K562 (cell line): Measurements from ENCODE around the gene CFAP97D2. TPM values are rescaled to one million over a fixed set of nuclear protein-coding genes. Genes with fewer than 3 reads are reported as not detected.
A peak's percentile ranks its signal among the peaks of the same experiment; 100 is the strongest.

ENCODE experiments used
- BCL6 ChIP-seq: fragments of 250-450 bp; sonication (Bioruptor Pico); IDR thresholded peaks from 2 replicates; pipeline ENCODE4 v1.4.0; 2020
- BRD4 ChIP-seq: fragments of 200-600 bp; sonication (generic); IDR thresholded peaks from 2 replicates; pipeline ENCODE4 v1.6.1; 2017; ENCODE audit warnings: inconsistent platforms
- NRF1 ChIP-seq, 2 experiments: fragments of 450-650 bp; IDR thresholded peaks in 1 of 2; conservative IDR thresholded peaks in 1 of 2; 2 replicates each; pipeline ENCODE4 v1.6.1; 2014; ENCODE audit warnings: mild to moderate bottlenecking in 2 of 2
- PHF21A ChIP-seq: fragments of 450-650 bp; IDR thresholded peaks from 2 replicates; pipeline ENCODE4 v1.6.1; 2017; ENCODE audit warnings: low read depth, borderline replicate concordance
- POU5F1 ChIP-seq: fragments of 150-350 bp; IDR thresholded peaks from 2 replicates; pipeline ENCODE4 v1.6.1; 2014; ENCODE audit warnings: borderline replicate concordance, low read length, low read depth, mild to moderate bottlenecking; ENCODE audit not compliant: partially characterized antibody
- TEAD1 ChIP-seq, 2 experiments: fragments of 450-650 bp in 1 of 2; sonication (generic) in 1 of 2; formaldehyde crosslinking; IDR thresholded peaks; 2 replicates each; pipeline versions ENCODE4 v1.4.0 to v1.8.0; 2020 to 2022; ENCODE audit warnings: mild to moderate bottlenecking in 2 of 2, missing genetic modification reagents in 1 of 2
- ZBTB1 ChIP-seq: sonication (generic); formaldehyde crosslinking; IDR thresholded peaks from 2 replicates; pipeline ENCODE4 v1.8.1; 2023; ENCODE audit warnings: missing genetic modification reagents, low read depth, mild to moderate bottlenecking, borderline replicate concordance
- ZNF174 ChIP-seq: fragments of 250-450 bp; sonication (Bioruptor Pico); IDR thresholded peaks from 2 replicates; pipeline ENCODE4 v1.4.0; 2020; ENCODE audit warnings: mild to moderate bottlenecking
- ZNF408 ChIP-seq: fragments of 250-450 bp; sonication (Bioruptor Pico); IDR thresholded peaks from 2 replicates; pipeline ENCODE4 v1.4.0; 2020; ENCODE audit warnings: low read depth, mild to moderate bottlenecking, moderate library complexity
- ZNF551 ChIP-seq: fragments of 250-450 bp; sonication (Bioruptor Pico); IDR thresholded peaks from 2 replicates; pipeline ENCODE4 v1.5.0; 2021; ENCODE audit warnings: mild to moderate bottlenecking, moderate library complexity
- ZZZ3 ChIP-seq: fragments of 450-650 bp; IDR thresholded peaks from 2 replicates; pipeline ENCODE4 v1.6.1; 2016; ENCODE audit warnings: antibody characterized with exemption, mild to moderate bottlenecking, moderate library complexity
- polyA plus RNA-seq, 8 experiments: library from polyadenylated mRNA; depleted of rRNA in 4 of 8; stranded (reverse) in 5 of 8; unstranded in 3 of 8; fragments of >200 nt; fragmentation: Nextera tagmentation in 2 of 8; fragmentation: Illumina TruSeq in 1 of 8; extraction: Ambion mirVana in 2 of 8; extraction: Trizol in 1 of 8; gene quantifications; 2 replicates each; pipeline versions ENCODE4 v1.2.1 to v1.2.3, GENCODE V29; 2011 to 2014; ENCODE audit warnings: inconsistent platforms in 1 of 8, missing spikeins in 1 of 8
- total RNA-seq, 7 experiments: library from RNA; depleted of rRNA in 6 of 7; stranded (reverse); fragments of >200 nt in 6 of 7; fragmentation: Illumina TruSeq in 2 of 7; extraction: Trizol in 2 of 7; gene quantifications; 2 replicates each; pipeline versions ENCODE4 v1.2.1 to v1.2.3, GENCODE V29; 2011 to 2021; ENCODE audit warnings: low replicate concordance in 1 of 7
- TF ChIP-seq, protein P1 (sequence below): fragments of 450-650 bp; formaldehyde crosslinking; IDR thresholded peaks from 2 replicates; pipeline ENCODE4 v1.4.0; 2022; ENCODE audit warnings: missing genetic modification characterization
- TF ChIP-seq, protein P2 (sequence below): sonication (generic); IDR thresholded peaks from 2 replicates; pipeline ENCODE4 v1.6.1; 2016
- TF ChIP-seq, protein P3 (sequence below), 2 experiments: fragments of 450-650 bp in 1 of 2; IDR thresholded peaks; 2 replicates each; pipeline ENCODE4 v1.6.1; 2011 to 2017; ENCODE audit warnings: low read depth in 2 of 2, antibody characterized with exemption in 1 of 2, borderline replicate concordance in 1 of 2, low read length in 1 of 2, mild to moderate bottlenecking in 1 of 2, mixed read lengths in 1 of 2; ENCODE audit not compliant: control insufficient read depth in 1 of 2
- TF ChIP-seq, protein P4 (sequence below): fragments of 450-650 bp; IDR thresholded peaks from 2 replicates; pipeline ENCODE4 v1.6.1; 2016; ENCODE audit warnings: borderline replicate concordance

CFAP97D2 gene
- total and polyA plus RNA-seq, 9 of the 15 experiments (the other 6 are each of a cell fraction or from before 2014, with no cell fraction given), result not detected

DNA sequence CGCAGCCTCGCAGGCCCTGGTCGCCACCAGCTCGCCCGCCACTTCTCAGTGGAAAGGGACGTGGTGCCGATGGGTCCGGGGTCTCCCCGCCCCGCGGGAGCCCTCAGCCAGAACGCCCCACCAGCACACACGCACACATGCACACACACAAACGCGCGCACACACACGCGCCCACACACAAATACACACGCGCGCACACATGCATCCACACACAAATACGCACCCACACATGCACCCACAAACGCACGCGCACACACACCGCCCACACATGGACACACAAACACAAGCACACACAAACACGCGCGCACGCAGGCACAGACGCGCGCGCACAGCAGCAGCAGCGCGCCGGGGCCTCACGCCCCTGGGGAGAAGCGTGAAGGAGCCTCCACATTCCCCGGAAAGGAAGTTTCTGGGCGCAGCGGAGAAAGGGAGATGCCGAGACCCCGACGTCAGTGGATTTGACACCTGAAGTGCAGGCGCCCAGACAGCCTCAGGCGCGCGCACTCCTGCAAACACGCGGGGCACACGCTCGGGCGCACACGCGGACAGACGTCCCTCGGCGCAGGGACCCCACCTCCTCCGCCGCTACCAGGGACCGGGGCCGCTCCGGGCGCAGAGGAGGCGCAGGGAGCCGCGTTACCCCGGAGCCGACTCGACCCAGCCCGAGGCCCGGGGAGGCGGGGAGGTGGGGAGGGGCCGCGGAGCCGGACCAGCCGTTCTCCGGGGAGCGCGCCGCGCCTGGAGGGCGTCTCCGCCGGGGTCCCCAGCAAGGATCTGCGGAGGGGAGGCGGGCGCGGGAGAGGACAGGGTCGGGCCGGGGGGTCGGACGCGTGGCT is 47.3 kb upstream of the CFAP97D2 start (continued):
- no peak for TF ChIP-seq ZNF174 (CRISPR knock-in tag)
- TF ChIP-seq, protein P1, sequence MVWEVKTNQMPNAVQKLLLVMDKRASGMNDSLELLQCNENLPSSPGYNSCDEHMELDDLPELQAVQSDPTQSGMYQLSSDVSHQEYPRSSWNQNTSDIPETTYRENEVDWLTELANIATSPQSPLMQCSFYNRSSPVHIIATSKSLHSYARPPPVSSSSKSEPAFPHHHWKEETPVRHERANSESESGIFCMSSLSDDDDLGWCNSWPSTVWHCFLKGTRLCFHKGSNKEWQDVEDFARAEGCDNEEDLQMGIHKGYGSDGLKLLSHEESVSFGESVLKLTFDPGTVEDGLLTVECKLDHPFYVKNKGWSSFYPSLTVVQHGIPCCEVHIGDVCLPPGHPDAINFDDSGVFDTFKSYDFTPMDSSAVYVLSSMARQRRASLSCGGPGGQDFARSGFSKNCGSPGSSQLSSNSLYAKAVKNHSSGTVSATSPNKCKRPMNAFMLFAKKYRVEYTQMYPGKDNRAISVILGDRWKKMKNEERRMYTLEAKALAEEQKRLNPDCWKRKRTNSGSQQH (CRISPR knock-in tag), result peak; percentile 57; the same call in 1 of the 2 replicates
- 0 out of 4 replicates have a peak, but pooled peaks of 1 of the 2 experiments have one; percentile 11 for TF ChIP-seq TEAD1 (CRISPR knock-in tag; IDR thresholded peaks at IDR 0.05)
- TF ChIP-seq ZZZ3, result no peak
- TF ChIP-seq ZNF551 (CRISPR knock-in tag), result no peak
- no peak for TF ChIP-seq POU5F1
- TF ChIP-seq, protein P2, sequence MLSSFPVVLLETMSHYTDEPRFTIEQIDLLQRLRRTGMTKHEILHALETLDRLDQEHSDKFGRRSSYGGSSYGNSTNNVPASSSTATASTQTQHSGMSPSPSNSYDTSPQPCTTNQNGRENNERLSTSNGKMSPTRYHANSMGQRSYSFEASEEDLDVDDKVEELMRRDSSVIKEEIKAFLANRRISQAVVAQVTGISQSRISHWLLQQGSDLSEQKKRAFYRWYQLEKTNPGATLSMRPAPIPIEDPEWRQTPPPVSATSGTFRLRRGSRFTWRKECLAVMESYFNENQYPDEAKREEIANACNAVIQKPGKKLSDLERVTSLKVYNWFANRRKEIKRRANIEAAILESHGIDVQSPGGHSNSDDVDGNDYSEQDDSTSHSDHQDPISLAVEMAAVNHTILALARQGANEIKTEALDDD, result no peak
- no peak for TF ChIP-seq ZBTB1 (CRISPR knock-in tag)
- TF ChIP-seq, protein P3, sequence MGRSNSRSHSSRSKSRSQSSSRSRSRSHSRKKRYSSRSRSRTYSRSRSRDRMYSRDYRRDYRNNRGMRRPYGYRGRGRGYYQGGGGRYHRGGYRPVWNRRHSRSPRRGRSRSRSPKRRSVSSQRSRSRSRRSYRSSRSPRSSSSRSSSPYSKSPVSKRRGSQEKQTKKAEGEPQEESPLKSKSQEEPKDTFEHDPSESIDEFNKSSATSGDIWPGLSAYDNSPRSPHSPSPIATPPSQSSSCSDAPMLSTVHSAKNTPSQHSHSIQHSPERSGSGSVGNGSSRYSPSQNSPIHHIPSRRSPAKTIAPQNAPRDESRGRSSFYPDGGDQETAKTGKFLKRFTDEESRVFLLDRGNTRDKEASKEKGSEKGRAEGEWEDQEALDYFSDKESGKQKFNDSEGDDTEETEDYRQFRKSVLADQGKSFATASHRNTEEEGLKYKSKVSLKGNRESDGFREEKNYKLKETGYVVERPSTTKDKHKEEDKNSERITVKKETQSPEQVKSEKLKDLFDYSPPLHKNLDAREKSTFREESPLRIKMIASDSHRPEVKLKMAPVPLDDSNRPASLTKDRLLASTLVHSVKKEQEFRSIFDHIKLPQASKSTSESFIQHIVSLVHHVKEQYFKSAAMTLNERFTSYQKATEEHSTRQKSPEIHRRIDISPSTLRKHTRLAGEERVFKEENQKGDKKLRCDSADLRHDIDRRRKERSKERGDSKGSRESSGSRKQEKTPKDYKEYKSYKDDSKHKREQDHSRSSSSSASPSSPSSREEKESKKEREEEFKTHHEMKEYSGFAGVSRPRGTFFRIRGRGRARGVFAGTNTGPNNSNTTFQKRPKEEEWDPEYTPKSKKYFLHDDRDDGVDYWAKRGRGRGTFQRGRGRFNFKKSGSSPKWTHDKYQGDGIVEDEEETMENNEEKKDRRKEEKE (IDR thresholded peaks at IDR 0.05; ENCODE audit: borderline replicate concordance in 1 of 2, control insufficient read depth in 1 of 2, low read depth in 2 of 2, low read length in 1 of 2), result no peak
- TF ChIP-seq, protein P4, sequence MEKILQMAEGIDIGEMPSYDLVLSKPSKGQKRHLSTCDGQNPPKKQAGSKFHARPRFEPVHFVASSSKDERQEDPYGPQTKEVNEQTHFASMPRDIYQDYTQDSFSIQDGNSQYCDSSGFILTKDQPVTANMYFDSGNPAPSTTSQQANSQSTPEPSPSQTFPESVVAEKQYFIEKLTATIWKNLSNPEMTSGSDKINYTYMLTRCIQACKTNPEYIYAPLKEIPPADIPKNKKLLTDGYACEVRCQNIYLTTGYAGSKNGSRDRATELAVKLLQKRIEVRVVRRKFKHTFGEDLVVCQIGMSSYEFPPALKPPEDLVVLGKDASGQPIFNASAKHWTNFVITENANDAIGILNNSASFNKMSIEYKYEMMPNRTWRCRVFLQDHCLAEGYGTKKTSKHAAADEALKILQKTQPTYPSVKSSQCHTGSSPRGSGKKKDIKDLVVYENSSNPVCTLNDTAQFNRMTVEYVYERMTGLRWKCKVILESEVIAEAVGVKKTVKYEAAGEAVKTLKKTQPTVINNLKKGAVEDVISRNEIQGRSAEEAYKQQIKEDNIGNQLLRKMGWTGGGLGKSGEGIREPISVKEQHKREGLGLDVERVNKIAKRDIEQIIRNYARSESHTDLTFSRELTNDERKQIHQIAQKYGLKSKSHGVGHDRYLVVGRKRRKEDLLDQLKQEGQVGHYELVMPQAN, result peak; percentile 64; the same call in 1 of the 2 replicates
- no peak for TF ChIP-seq BCL6 (CRISPR knock-in tag)
- no peak for TF ChIP-seq BRD4
- no peak for TF ChIP-seq PHF21A
- TF ChIP-seq ZNF408 (CRISPR knock-in tag), result no peak
- TF ChIP-seq NRF1 (conservative IDR thresholded peaks at IDR 0.05 in 1 of 2, IDR thresholded peaks at IDR 0.05 in 1 of 2), result peak; percentile 50 to 67
